ENCODE data around the gene GPD1L. TPM values are rescaled to one million over a fixed set of nuclear protein-coding genes. Genes with fewer than 3 reads are reported as not detected.

Gene GPD1L
- total and polyA plus RNA-seq, 2 donors (not counting 1 experiment from before 2014, with no cell fraction given) = 4.7 to 9.3 TPM

GRCh38 chr3:32186097-32186496, 79.7 kb downstream of the GPD1L start:
- 100% methylated on average over 1 of the region's 4 CpGs for WGBS (ENCODE audit: insufficient coverage)
- CTCF ChIA-PET = interaction anchor here (3.3 kb wide), 1 partner anchor 10 kb away, joined by 15 read pairs; no protein-coding TSS in a partner anchor
- H3K27me3 Mint-ChIP-seq = peaks cover 18% of the 10 kb centered on the region

GRCh38 chr3:32186876-32187275, 80.5 kb downstream of the GPD1L start:
- Histone ChIP-seq H4K20me1 (ENCODE audit: control insufficient read depth, insufficient read depth, low read length, poor library complexity, severe bottlenecking) (no peaks in the 10 kb centered on the region), H3K36me3 (replicated peaks in 1 of 2; ENCODE audit: control extremely low read depth in 1 of 2, control insufficient read depth in 1 of 2, extremely low read depth in 1 of 2, insufficient read depth in 2 of 2, low read length in 1 of 2) (no peaks in the 10 kb centered on the region), H3K9ac (ENCODE audit: low read length) (no peak overlapping the region), H3K27me3 (replicated peaks in 1 of 4; ENCODE audit: control extremely low read depth in 1 of 4, control insufficient read depth in 3 of 4, insufficient read depth in 4 of 4, low read length in 3 of 4) (peaks cover 0 to 6% (median under 1%) of the 10 kb centered on the region in 4 experiments), H3K79me2 (ENCODE audit: control insufficient read depth, insufficient read depth, low read length) (no peaks in the 10 kb centered on the region), H3K27ac (ENCODE audit: low read length in 2 of 2) (no peak overlapping the region), H3K4me3 (ENCODE audit: control extremely low read depth in 1 of 5, extremely low read depth in 1 of 5, insufficient read depth in 1 of 5, low read depth in 2 of 5, low read length in 4 of 5) (no peak overlapping the region), H3K9me3 (ENCODE audit: control extremely low read depth in 1 of 3, control insufficient read depth in 2 of 3, insufficient read depth in 1 of 3, low read length in 2 of 3) (no peaks in the 10 kb centered on the region), H3K4me2 (replicated peaks; ENCODE audit: low read depth, low read length, poor library complexity, severe bottlenecking) (no peak overlapping the region), H3K4me1 (ENCODE audit: control insufficient read depth in 2 of 2, insufficient read depth in 2 of 2, low read length in 2 of 2) (no peaks in the 10 kb centered on the region), H2AFZ (ENCODE audit: insufficient read depth, low read depth, low read length, poor library complexity, severe bottlenecking) (no peak overlapping the region)
- POLR2A ChIA-PET = no interaction called here
- H3K4me3 Mint-ChIP-seq = no peak overlapping the region
- DNase-seq (no peak), ATAC-seq (ENCODE audit: low read depth) (no peak)
- intact Hi-C loops (cut with micrococcal nuclease) = no loop called here
- CTCF ChIA-PET = interaction anchor here (3.3 kb wide), 1 partner anchor 10 kb away, joined by 15 read pairs; no protein-coding TSS in a partner anchor
- no peak overlapping the region for H3K27ac Mint-ChIP-seq
- H3K27me3 Mint-ChIP-seq = peaks cover 18% of the 10 kb centered on the region
- WGBS (ENCODE audit: insufficient coverage) = 91% methylated on average over 1 of the region's 2 CpGs
- no peaks in the 10 kb centered on the region for H3K9me3 Mint-ChIP-seq (ENCODE audit: insufficient read depth)
- H3K4me1 Mint-ChIP-seq = peaks cover under 1% of the 10 kb centered on the region
- no peak for TF ChIP-seq CTCF (IDR thresholded peaks at IDR 0.05)
- TF ChIP-seq EZH2 (IDR thresholded peaks at IDR 0.05; ENCODE audit: borderline replicate concordance, insufficient read depth, low read depth, low read length, poor library complexity, severe bottlenecking) = no peak

More at GRCh38 chr3:32186097-32186496, 79.7 kb downstream of the GPD1L start:
- Histone ChIP-seq H3K36me3 (replicated peaks in 1 of 2; ENCODE audit: control extremely low read depth in 1 of 2, control insufficient read depth in 1 of 2, extremely low read depth in 1 of 2, insufficient read depth in 2 of 2, low read length in 1 of 2) (no peaks in the 10 kb centered on the region), H3K4me3 (ENCODE audit: control extremely low read depth in 1 of 5, extremely low read depth in 1 of 5, insufficient read depth in 1 of 5, low read depth in 2 of 5, low read length in 4 of 5) (no peak overlapping the region), H3K27me3 (replicated peaks in 1 of 4; ENCODE audit: control extremely low read depth in 1 of 4, control insufficient read depth in 3 of 4, insufficient read depth in 4 of 4, low read length in 3 of 4) (peaks cover 0 to 6% (median 1%) of the 10 kb centered on the region in 4 experiments), H3K27ac (ENCODE audit: low read length in 2 of 2) (no peak overlapping the region), H3K4me2 (replicated peaks; ENCODE audit: low read depth, low read length, poor library complexity, severe bottlenecking) (no peak overlapping the region), H4K20me1 (ENCODE audit: control insufficient read depth, insufficient read depth, low read length, poor library complexity, severe bottlenecking) (no peaks in the 10 kb centered on the region), H3K79me2 (ENCODE audit: control insufficient read depth, insufficient read depth, low read length) (no peaks in the 10 kb centered on the region), H3K9ac (ENCODE audit: low read length) (no peak overlapping the region), H2AFZ (ENCODE audit: insufficient read depth, low read depth, low read length, poor library complexity, severe bottlenecking) (no peak overlapping the region), H3K9me3 (ENCODE audit: control extremely low read depth in 1 of 3, control insufficient read depth in 2 of 3, insufficient read depth in 1 of 3, low read length in 2 of 3) (no peaks in the 10 kb centered on the region), H3K4me1 (ENCODE audit: control insufficient read depth in 2 of 2, insufficient read depth in 2 of 2, low read length in 2 of 2) (peaks cover 0 to 6% of the 10 kb centered on the region in 2 donors)
- no peak for TF ChIP-seq EZH2 (IDR thresholded peaks at IDR 0.05; ENCODE audit: borderline replicate concordance, insufficient read depth, low read depth, low read length, poor library complexity, severe bottlenecking)
- TF ChIP-seq CTCF (IDR thresholded peaks at IDR 0.05) = no peak
- Mint-ChIP-seq H3K27ac (no peak overlapping the region), H3K4me3 (no peak overlapping the region), H3K9me3 (ENCODE audit: insufficient read depth) (no peaks in the 10 kb centered on the region), H3K4me1 (peaks cover 8% of the 10 kb centered on the region)
- ATAC-seq (ENCODE audit: low read depth) (no peak), DNase-seq (no peak)
- POLR2A ChIA-PET = no interaction called here
- intact Hi-C loops (cut with micrococcal nuclease) = no loop called here
